Spleen (tissue), 7 donors: ENCODE results near the gene CIZ1.

Experiments
- POLR2A ChIP-seq, 3 donors: fragments of 450-650 bp; IDR thresholded peaks; one replicate each; pipeline ENCODE4 v1.5.1; 2017; ENCODE audit warnings: antibody characterized with exemption in 3 of 3, mild to moderate bottlenecking in 1 of 3
- TF ChIP-seq, protein P1 (sequence below), 11 experiments: fragments of 200-600 bp in 7 of 11; fragments of 450-650 bp in 4 of 11; sonication (generic) in 4 of 11; IDR thresholded peaks in 8 of 11; conservative IDR thresholded peaks in 3 of 11; 1 replicate in 7 of 11; 2 replicates in 4 of 11; pipeline versions ENCODE4 v1.4.0 to v1.8.0; 2016 to 2021; ENCODE audit warnings: antibody characterized with exemption in 11 of 11, inconsistent platforms in 4 of 11, mild to moderate bottlenecking in 1 of 11
- donor health status: DM: no; HTN: no; CAD: no; lungs with moderate emphysema.
- donor health status: DM: no; HTN: no; CAD: no.
- donor health status: DM: no; HTN: no; CAD: no.

DNA sequence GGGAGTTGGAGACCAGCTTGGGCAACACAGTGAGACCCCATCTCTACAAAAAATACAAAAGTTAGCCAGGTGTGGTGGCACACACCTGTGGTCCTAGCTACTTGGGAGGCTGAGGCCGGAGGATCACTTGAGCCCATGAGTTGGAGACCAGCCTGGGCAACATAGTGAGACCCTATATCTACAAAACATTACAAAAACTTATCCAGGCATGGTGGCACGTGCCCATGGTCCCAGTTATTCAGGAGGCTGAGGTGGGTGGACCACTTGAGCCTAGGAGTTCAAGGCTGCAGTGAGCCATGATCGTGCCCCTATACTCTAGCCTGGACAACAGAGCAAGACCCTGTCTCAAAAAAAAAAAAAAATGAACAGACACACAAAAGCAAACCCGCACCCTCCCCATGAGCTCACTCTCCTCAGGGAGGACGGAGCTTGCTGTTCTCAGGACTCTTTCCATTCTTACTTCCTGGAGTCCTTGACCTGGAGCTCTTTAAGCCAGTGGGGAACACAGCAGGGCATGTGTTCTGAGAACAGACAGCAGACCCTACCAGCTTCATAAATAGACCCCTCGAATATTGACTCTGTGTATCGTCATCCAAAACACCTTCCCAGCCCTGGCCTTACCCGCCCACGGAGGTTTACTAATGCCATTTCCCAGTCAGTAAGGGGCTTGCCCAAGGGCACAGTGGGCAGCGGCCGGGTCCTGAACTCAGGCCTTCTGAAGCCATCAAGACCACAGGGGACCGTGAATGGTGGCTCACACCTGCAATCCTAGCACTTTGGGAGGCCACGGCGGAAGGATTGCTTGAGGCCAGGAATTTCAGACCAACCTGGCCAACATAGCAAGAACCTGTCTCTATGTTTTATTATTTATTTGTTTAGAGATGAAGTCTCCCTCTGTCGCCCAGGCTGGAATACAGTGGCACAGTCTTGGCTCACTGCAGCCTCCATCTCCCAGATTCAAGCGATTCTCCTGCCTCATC, 75.0 kb downstream of the CIZ1 start:
- TF ChIP-seq, protein P1, sequence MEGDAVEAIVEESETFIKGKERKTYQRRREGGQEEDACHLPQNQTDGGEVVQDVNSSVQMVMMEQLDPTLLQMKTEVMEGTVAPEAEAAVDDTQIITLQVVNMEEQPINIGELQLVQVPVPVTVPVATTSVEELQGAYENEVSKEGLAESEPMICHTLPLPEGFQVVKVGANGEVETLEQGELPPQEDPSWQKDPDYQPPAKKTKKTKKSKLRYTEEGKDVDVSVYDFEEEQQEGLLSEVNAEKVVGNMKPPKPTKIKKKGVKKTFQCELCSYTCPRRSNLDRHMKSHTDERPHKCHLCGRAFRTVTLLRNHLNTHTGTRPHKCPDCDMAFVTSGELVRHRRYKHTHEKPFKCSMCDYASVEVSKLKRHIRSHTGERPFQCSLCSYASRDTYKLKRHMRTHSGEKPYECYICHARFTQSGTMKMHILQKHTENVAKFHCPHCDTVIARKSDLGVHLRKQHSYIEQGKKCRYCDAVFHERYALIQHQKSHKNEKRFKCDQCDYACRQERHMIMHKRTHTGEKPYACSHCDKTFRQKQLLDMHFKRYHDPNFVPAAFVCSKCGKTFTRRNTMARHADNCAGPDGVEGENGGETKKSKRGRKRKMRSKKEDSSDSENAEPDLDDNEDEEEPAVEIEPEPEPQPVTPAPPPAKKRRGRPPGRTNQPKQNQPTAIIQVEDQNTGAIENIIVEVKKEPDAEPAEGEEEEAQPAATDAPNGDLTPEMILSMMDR (IDR thresholded peaks at IDR 0.05 in 8 of 11, conservative IDR thresholded peaks at IDR 0.05 in 3 of 11), result no peak
- no peak for TF ChIP-seq POLR2A (IDR thresholded peaks at IDR 0.05)
